ENCODE data around the gene TSPAN3. TPM values are rescaled to one million over a fixed set of nuclear protein-coding genes. Genes with fewer than 3 reads are reported as not detected.

The TSPAN3 gene
- total and polyA plus RNA-seq, 8 donors = 71.6 to 173 (median 89.2) TPM

- TF ChIP-seq, protein P1, sequence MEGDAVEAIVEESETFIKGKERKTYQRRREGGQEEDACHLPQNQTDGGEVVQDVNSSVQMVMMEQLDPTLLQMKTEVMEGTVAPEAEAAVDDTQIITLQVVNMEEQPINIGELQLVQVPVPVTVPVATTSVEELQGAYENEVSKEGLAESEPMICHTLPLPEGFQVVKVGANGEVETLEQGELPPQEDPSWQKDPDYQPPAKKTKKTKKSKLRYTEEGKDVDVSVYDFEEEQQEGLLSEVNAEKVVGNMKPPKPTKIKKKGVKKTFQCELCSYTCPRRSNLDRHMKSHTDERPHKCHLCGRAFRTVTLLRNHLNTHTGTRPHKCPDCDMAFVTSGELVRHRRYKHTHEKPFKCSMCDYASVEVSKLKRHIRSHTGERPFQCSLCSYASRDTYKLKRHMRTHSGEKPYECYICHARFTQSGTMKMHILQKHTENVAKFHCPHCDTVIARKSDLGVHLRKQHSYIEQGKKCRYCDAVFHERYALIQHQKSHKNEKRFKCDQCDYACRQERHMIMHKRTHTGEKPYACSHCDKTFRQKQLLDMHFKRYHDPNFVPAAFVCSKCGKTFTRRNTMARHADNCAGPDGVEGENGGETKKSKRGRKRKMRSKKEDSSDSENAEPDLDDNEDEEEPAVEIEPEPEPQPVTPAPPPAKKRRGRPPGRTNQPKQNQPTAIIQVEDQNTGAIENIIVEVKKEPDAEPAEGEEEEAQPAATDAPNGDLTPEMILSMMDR (IDR thresholded peaks at IDR 0.05) = no peak
- H3K36me3 ChIP-seq = no peaks in the 10 kb centered on the region
- WGBS, 2 donors = 87 to 88% methylated on average over 19 to 20 of the region's 20 CpGs
- FAIRE-seq = no peak
- H3K4me3 ChIP-seq = no peak overlapping the region
- H3K4me1 ChIP-seq = no peaks in the 10 kb centered on the region
- no peak overlapping the region for H3K27ac ChIP-seq
- no peak for DNase-seq
- H3K9me3 ChIP-seq = no peaks in the 10 kb centered on the region
- no peaks in the 10 kb centered on the region for H3K27me3 ChIP-seq
- ATAC-seq = no peak
- intact Hi-C loops (cut with DNase I) = loop anchor here in 1 of 3 donors (10.0 kb wide), 1 partner anchor 537 kb away; no protein-coding TSS in a partner anchor
These were observed 52.9 kb downstream of the TSPAN3 start for GRCh38 chr15:77017761-77018720.

GRCh38 chr15:77017091-77017660 is 53.7 kb downstream of the TSPAN3 start:
- no peaks in the 10 kb centered on the region for H3K4me1 ChIP-seq
- H3K36me3 ChIP-seq = no peaks in the 10 kb centered on the region
- FAIRE-seq (no peak), DNase-seq (no peak), ATAC-seq (no peak)
- H3K27ac ChIP-seq = no peak overlapping the region
- no peak overlapping the region for H3K4me3 ChIP-seq
- 86 to 93% methylated on average over 7 of the region's 7 CpGs for WGBS, 2 donors
- intact Hi-C loops (cut with DNase I) = loop anchor here in 1 of 3 donors (10.0 kb wide), 1 partner anchor 538 kb away; no protein-coding TSS in a partner anchor
- H3K9me3 ChIP-seq = no peaks in the 10 kb centered on the region
- no peaks in the 10 kb centered on the region for H3K27me3 ChIP-seq
- TF ChIP-seq, protein P1 (IDR thresholded peaks at IDR 0.05) = no peak

DNA sequence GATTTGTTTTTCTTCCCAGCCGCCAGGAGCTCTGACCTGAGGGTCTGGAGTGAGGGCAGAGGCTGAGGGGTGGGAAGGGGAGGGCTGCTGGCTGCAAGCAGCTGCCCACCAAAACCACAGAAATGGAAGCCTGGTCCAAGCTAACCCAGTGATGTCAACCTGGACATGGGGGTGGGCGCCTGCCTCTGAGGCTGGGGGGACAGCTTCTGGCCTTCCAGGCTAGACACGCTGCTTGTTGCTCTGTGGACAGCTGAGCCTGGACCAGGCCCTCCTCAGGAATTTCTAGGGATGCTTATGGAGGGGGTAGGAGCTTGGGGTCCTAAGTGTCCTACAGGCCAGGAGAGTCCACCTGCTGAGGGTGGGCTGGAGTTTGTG is 54.6 kb downstream of the TSPAN3 start:
- no peaks in the 10 kb centered on the region for H3K4me1 ChIP-seq
- no peaks in the 10 kb centered on the region for H3K9me3 ChIP-seq
- intact Hi-C loops (cut with DNase I) = loop anchor here in 1 of 3 donors (10.0 kb wide), 1 partner anchor 538 kb away; no protein-coding TSS in a partner anchor
- H3K27ac ChIP-seq = no peak overlapping the region
- ATAC-seq = no peak
- 90 to 91% methylated on average over 3 of the region's 3 CpGs for WGBS, 2 donors
- TF ChIP-seq, protein P1 (IDR thresholded peaks at IDR 0.05) = no peak
- H3K36me3 ChIP-seq = no peaks in the 10 kb centered on the region
- no peaks in the 10 kb centered on the region for H3K27me3 ChIP-seq
- no peak for FAIRE-seq
- no peak for DNase-seq
- H3K4me3 ChIP-seq = no peak overlapping the region

- H3K27me3 ChIP-seq = no peaks in the 10 kb centered on the region
- FAIRE-seq (no peak), ATAC-seq (no peak), DNase-seq (no peak)
- H3K27ac ChIP-seq = no peak overlapping the region
- no peaks in the 10 kb centered on the region for H3K9me3 ChIP-seq
- 76 to 78% methylated on average over 20 to 21 of the region's 21 CpGs for WGBS, 2 donors
- TF ChIP-seq, protein P1 (IDR thresholded peaks at IDR 0.05) = no peak
- intact Hi-C loops (cut with DNase I) = loop anchor here in 1 of 3 donors (10.0 kb wide), 1 partner anchor 539 kb away; no protein-coding TSS in a partner anchor
- H3K36me3 ChIP-seq = no peaks in the 10 kb centered on the region
- H3K4me3 ChIP-seq = no peak overlapping the region
- H3K4me1 ChIP-seq = no peaks in the 10 kb centered on the region
These were observed 55.1 kb downstream of the TSPAN3 start for GRCh38 chr15:77015646-77016320.

Measured in pancreas (tissue), 10 donors.